Activated CD4-positive, alpha-beta T cell treated with anti-CD3 and anti-CD28 coated beads, Interleukin-10, Interleukin-2, amounts not matched to agents 100 ng/mL and 50 ng/mL, durations not matched to agents 16 hours and 8 hours (primary cell): Measurements from ENCODE around the gene CBLN3.
"Not testable (repeated sequence)": the region's sequence is repeated elsewhere in the genome, so short reads cannot be mapped to it uniquely, and the experiment has no call there.

Experiments
- DNase-seq: peaks from one replicate; pipeline ENCODE4 v3.0.0-alpha.2; 2020

CBLN3 gene

GRCh38 chr14:24399999-24400718 lies 29.3 kb downstream of the CBLN3 start:
- no peak for DNase-seq

GRCh38 chr14:24399447-24399822 lies 30.0 kb downstream of the CBLN3 start:
- no peak for DNase-seq

GRCh38 chr14:24398653-24399446 lies 30.6 kb downstream of the CBLN3 start, which contains the start of gene NYNRIN:
Gene NYNRIN (plus strand): TSS chr14:24399003. CDS start chr14:24399247, 244 bp downstream.
- DNase-seq, result no peak

- no peak for DNase-seq
Measured at GRCh38 chr14:24398293-24398652, 31.2 kb downstream of the CBLN3 start.

DNA sequence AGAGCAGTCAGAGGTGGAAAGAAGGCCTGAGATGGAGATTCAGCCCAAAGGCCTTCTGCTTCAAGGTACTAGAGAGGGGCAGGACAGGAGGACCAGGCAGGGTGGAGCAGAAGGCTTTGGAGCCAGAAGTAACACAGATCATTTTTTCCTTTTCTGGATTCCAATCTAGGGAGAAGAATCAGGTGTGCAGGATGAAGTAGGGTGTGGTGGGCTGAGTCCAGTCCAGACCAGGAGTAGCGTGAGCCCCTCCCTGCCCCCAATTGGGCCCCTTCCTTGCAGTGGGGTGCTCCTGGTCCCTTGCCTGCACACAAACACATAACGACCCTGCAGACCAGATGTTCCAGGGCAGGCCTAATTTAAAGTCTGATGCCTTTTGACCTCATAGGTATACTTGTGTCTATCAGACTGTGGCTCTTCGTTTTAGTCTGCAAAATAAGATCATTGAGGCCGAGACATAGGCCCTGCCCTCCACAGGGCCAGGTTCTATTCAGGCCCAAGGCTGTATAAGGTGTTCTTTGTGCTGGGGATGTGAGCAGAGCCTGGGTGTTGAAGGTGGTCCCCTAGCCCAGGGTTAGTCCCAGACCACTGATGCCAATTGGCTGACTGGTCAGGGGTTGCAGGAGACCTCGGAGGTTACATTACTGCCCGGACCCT lies 31.7 kb downstream of the CBLN3 start:
- DNase-seq, result no peak

GRCh38 chr14:24395609-24396582 lies 33.6 kb downstream of the CBLN3 start:
- no peak for DNase-seq

GRCh38 chr14:24394275-24394674 lies 35.2 kb downstream of the CBLN3 start:
- DNase-seq, result no peak

- DNase-seq, result no peak
Measured at GRCh38 chr14:24392325-24393091, 37.0 kb downstream of the CBLN3 start.

DNA sequence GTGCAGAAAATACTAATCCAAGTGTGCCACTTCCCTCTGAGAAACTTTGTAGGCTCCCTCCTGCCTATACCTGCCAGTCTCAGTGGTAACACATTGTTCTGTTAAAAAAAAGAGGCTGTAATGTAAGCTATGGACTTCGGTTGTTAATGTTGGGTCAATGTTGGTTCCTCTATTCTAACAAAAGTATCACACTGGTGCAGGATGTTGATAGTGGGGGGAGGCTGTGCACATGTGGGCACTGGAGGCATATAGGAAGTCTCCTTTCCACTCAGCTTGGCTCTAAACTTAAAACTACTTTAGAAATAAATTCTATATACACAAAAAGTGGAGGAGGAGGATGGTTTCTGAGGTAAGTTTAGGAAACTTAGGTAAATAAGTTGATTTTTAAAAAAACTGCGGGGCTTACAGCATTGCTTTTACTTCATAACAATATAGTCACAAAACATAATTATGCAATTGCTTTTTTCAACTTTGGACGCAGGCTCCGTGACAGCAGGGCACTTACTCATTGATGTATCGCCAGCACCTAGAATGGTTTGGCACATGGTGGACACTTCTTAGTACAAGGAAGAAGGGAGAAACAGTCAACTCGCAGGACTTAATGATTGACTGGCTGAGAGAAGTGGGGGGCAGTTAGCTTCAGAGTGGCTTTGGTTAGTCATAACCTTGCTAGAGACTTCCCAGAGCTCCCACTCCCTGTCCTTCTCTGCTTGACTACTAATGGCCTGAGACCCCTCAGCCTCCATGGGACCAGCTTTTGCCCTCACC lies 38.6 kb downstream of the CBLN3 start:
- DNase-seq, result no peak

- DNase-seq, result no peak
Measured at GRCh38 chr14:24389226-24389848, 40.1 kb downstream of the CBLN3 start.

- DNase-seq, result no peak
Measured at GRCh38 chr14:24388474-24389179, 40.8 kb downstream of the CBLN3 start.

DNA sequence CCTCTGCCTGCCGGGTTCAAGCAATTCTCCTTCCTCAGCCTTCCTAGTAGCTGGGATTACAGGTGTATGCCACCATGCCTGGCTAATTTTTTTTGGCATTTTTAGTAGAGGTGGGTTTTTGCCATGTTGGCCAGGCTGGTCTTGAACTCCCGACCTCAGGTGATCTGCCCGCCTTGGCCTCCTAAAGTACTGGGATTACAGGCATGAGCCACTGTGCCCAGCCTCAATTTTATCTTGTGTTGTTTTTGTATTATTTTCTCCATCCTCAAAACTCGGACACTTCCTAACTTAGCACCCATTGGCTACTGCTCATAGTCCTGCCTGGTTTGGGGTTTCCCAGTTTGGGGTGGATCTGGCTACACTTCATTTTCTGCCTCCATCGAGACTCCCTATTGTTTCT lies 41.9 kb downstream of the CBLN3 start:
- DNase-seq, result not testable (repeated sequence)

GRCh38 chr14:24387009-24387345 lies 42.5 kb downstream of the CBLN3 start:
- no peak for DNase-seq

- no peak for DNase-seq
Measured at GRCh38 chr14:24385524-24385923, 43.9 kb downstream of the CBLN3 start.

GRCh38 chr14:24384169-24384568 lies 45.3 kb downstream of the CBLN3 start:
- DNase-seq, result no peak

GRCh38 chr14:24382064-24382371 lies 47.5 kb downstream of the CBLN3 start:
- DNase-seq, result no peak

DNA sequence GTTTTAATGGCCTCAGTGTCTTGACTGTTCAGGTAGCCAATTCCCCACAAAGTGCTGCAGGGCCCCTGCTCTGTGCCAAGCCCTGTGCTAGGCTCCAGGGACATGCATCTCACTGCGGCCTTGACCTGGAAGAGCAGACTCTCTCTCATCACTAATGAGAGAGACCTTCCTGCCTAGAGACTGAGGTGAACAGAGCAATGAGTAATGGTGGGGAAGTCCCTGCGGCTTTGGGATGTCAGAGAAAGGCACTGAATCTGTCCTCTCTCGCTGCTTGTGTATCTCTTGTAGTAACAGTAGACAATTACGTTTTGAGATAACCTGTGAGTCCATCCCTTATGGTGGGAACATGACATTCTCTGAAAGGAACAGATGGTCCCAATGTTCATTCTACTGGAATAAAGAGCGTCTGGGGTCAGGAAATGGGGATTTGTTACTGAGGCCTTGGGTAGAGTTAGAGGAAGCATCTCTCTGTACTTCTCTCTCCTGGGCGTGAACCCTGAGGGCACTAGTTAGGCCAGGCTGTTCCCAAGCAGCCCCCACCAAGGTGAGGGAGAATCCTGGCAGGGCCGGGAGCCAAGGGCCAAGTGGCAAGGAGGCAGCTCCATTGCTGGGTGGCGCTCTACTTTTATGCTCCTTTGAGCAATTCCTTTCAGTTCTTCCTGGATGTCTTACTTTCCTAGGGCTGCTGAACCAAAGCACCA lies 48.0 kb downstream of the CBLN3 start:
- DNase-seq, result no peak

GRCh38 chr14:24379907-24380730 lies 49.3 kb downstream of the CBLN3 start:
- no peak for DNase-seq
